ENCODE results near the gene GPR39. TPM values are rescaled to one million over a fixed set of nuclear protein-coding genes. Genes with fewer than 3 reads are reported as not detected.

GPR39 gene
- total RNA-seq, 2 experiments from 2014 or later = not detected

DNA sequence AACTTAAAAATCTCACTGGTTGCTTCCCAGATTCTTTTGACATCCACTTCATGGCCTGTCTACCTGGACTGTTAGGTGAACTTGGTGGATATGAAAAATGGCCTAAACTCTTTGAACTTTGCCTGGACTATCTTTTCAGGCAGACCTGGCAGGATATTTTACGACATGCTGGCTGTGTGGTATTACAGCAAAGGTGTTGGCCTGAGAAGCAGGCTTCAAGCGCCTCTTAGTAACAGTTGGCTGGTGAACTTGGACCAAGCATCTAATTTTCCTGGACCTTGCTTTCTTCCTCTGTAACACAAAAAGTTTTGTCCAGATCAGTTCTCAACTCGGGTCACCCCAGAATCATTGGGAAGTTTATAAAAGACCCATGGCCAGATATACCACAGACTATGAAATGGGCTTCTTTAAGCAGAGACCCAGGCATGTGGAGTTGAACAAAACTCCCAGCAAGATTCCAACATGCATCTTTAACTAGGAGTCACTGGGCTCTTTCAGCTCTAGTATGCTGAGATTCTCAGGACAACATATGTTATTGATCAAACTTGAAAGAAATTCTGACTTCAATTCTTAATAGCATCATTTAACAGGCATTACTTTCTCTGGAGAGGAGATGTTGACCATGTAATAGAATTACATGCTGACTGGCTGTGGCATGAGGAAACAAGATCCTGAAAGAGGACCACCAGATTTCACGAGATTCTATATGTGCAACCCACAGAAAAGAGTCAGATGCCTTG is 249.0 kb downstream of the GPR39 start:
- intact Hi-C loops (cut with DNase I, micrococcal nuclease) = no loop called here
- DNase-seq (no peak), ATAC-seq (no peak)
- CTCF ChIA-PET = no interaction called here
- H3K27ac Mint-ChIP-seq = no peak overlapping the region
- H3K9me3 Mint-ChIP-seq (ENCODE audit: low read depth) = no peaks in the 10 kb centered on the region
- no peaks in the 10 kb centered on the region for H3K36me3 Mint-ChIP-seq (ENCODE audit: low read depth)
- POLR2A ChIA-PET = no interaction called here
- peaks cover 21% of the 10 kb centered on the region for H3K27me3 Mint-ChIP-seq
- no peak overlapping the region for H3K4me3 Mint-ChIP-seq
- no peaks in the 10 kb centered on the region for H3K4me1 Mint-ChIP-seq

- intact Hi-C loops (cut with DNase I, micrococcal nuclease) = no loop called here
- H3K4me3 Mint-ChIP-seq = no peak overlapping the region
- POLR2A ChIA-PET = no interaction called here
- H3K4me1 Mint-ChIP-seq = no peaks in the 10 kb centered on the region
- no peaks in the 10 kb centered on the region for H3K36me3 Mint-ChIP-seq (ENCODE audit: low read depth)
- CTCF ChIA-PET = interaction anchor here (1.4 kb wide), 1 partner anchor 462 kb away, joined by 3 read pairs; no protein-coding TSS in a partner anchor
- no peaks in the 10 kb centered on the region for H3K9me3 Mint-ChIP-seq (ENCODE audit: low read depth)
- DNase-seq = no peak
- H3K27ac Mint-ChIP-seq = no peak overlapping the region
- ATAC-seq = no peak
- peaks cover 29% of the 10 kb centered on the region for H3K27me3 Mint-ChIP-seq
These were observed 251.1 kb downstream of the GPR39 start for GRCh38 chr2:132667706-132668105.

DNA sequence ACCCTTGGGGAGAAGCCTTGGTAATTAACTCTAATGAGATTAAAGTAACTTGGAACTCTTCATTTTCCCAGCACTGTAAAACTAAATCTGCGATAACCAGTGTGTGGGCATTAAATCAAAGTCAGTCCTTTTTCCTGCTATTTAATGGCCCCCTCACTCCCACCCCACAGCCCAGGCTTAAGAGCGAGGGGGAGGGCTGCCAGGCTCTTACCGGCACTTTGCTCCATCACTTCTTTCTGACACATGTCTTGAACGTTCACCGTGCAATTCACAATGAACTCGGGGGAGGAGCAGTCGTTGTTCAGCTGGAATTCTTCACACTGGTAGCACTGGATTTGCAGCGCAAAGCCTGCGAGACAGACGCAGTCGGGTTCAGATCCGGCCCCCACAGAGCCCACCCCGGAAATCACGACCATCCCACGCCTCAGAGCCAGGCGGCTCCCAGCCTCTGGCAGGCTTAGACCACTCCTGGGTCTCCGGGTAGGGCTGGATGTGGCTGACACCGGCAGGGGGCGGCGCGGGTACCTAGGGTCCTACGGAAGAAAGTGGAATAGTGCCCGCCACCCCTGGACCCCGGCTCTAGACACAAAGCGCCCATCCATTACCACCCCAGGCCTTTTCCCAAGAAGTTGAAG is 251.7 kb downstream of the GPR39 start:
- Mint-ChIP-seq H3K4me1 (no peaks in the 10 kb centered on the region), H3K4me3 (no peak overlapping the region), H3K36me3 (ENCODE audit: low read depth) (no peaks in the 10 kb centered on the region), H3K9me3 (ENCODE audit: low read depth) (no peaks in the 10 kb centered on the region), H3K27ac (no peak overlapping the region), H3K27me3 (peaks cover 31% of the 10 kb centered on the region)
- intact Hi-C loops (cut with DNase I, micrococcal nuclease) = no loop called here
- POLR2A ChIA-PET = no interaction called here
- CTCF ChIA-PET = interaction anchor here (0.6 to 1.4 kb wide), 2 partner anchors 47 to 462 kb away, joined by 3 read pairs; no protein-coding TSS in a partner anchor
- ATAC-seq = no peak
- no peak for DNase-seq

DNA sequence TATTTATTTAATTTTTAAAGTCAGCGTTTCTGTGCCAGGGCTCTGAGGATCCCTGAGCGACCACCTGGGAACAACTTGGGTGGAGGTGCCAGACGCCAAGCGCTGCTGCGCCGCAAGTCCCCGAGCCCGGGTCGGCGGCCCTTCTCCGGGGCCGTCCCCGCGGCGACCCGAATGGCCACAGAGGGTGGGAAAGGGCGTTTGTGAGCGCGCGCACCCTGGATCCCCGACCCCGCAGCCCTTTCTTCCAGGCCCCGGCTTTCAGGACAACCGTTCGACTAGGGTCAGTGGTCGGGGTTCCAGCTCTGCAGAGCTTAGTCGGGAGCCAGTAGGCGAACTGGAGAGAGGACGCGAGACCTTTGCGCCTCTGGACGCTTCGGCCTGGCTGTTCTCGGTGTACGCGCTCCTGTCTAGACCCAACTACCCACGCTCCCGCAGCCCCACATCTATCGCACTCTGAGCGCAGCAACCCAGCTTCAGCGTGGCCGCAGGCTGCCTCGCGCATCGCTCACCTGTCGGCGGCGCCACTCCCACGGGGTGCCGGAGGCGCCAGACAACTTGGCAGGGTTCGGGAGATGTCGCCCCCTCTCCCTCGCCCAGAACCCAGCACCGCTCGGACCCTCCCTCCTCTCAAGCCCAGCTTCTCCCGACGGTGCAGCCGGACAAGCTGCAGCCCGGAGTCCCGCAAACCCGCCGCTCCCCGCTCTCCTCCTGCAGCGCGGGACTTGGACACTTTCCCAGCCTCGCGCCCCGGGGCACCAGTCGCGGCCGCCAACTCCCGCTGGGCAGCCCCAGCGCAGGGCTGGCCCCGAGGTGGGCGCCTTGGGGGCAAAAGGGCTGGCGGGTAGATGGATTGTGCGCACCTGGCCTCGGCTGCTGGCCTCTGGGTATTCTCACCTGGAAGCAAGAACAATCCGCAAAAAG is 252.6 kb downstream of the GPR39 start:
- no peaks in the 10 kb centered on the region for H3K4me1 Mint-ChIP-seq
- H3K27ac Mint-ChIP-seq = no peak overlapping the region
- intact Hi-C loops (cut with DNase I, micrococcal nuclease) = no loop called here
- POLR2A ChIA-PET = no interaction called here
- H3K4me3 Mint-ChIP-seq = no peak overlapping the region
- H3K36me3 Mint-ChIP-seq (ENCODE audit: low read depth) = no peaks in the 10 kb centered on the region
- ATAC-seq = no peak
- peaks cover 29% of the 10 kb centered on the region for H3K27me3 Mint-ChIP-seq
- CTCF ChIA-PET = interaction anchor here (0.6 to 1.4 kb wide), 2 partner anchors 48 to 461 kb away, joined by 3 read pairs; no protein-coding TSS in a partner anchor
- DNase-seq = peak; percentile 8
- no peaks in the 10 kb centered on the region for H3K9me3 Mint-ChIP-seq (ENCODE audit: low read depth)

DNA sequence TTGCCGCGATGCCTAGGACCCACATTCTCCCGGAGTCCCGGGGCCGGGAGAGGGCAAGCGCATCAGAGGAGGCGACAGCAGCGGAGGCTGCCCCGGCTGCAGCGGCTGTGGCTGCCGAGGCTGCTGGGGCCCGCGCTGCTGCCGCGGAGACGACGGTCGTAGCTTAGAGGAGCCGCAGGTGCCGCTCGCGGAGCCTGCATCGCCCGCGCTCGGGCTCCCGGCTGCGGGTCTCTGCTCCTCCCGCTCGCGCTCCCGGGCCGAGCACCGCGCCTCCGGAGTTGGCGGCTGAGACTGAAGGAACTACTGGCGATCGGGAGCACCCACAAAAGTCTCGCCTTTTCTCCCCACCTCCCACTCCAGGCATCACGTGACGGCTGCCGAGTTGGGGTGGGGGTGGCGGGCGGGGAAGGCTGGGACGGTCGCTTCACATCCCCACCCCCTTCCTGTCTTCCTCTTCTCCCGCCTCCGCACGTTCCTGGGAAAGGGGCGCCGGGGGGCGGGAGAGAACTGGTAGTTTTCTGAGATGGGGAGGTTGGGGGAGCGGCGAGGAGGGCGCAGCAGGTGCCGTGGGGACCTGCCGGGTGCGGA is 253.4 kb downstream of the GPR39 start, which contains the start of gene LYPD1:
TSS of gene LYPD1 (minus strand) at position 298 of the 588 bp plus-strand sequence. CDS start at position 25, 273 bp downstream.
- ATAC-seq (no peak), DNase-seq (peak; percentile 9)
- peaks cover 32% of the 10 kb centered on the region for H3K27me3 Mint-ChIP-seq
- no peak within 1 kb of the TSS for H3K4me3 Mint-ChIP-seq
- CTCF ChIA-PET = no interaction called here
- no peaks in the 10 kb centered on the region for H3K4me1 Mint-ChIP-seq
- no peaks in the 10 kb centered on the region for H3K36me3 Mint-ChIP-seq (ENCODE audit: low read depth)
- no peaks in the 10 kb centered on the region for H3K9me3 Mint-ChIP-seq (ENCODE audit: low read depth)
- POLR2A ChIA-PET = no interaction called here
- H3K27ac Mint-ChIP-seq = no peak within 1 kb of the TSS
- intact Hi-C loops (cut with DNase I, micrococcal nuclease) = no loop called here

GRCh38 chr2:132670496-132671150 is 254.0 kb downstream of the GPR39 start:
- peaks cover 32% of the 10 kb centered on the region for H3K27me3 Mint-ChIP-seq
- ATAC-seq = no peak
- intact Hi-C loops (cut with DNase I, micrococcal nuclease) = no loop called here

GRCh38 chr2:132671151-132671835 is 254.7 kb downstream of the GPR39 start:
- POLR2A ChIA-PET = no interaction called here
- no peak for DNase-seq
- Mint-ChIP-seq H3K27me3 (peaks cover 33% of the 10 kb centered on the region), H3K27ac (no peak overlapping the region), H3K36me3 (ENCODE audit: low read depth) (no peaks in the 10 kb centered on the region), H3K9me3 (ENCODE audit: low read depth) (no peaks in the 10 kb centered on the region), H3K4me1 (no peaks in the 10 kb centered on the region), H3K4me3 (no peak overlapping the region)
- CTCF ChIA-PET = no interaction called here
- ATAC-seq = no peak
- intact Hi-C loops (cut with DNase I, micrococcal nuclease) = no loop called here

More at GRCh38 chr2:132670496-132671150, 254.0 kb downstream of the GPR39 start:
- CTCF ChIA-PET = no interaction called here
- no peaks in the 10 kb centered on the region for H3K9me3 Mint-ChIP-seq (ENCODE audit: low read depth)
- DNase-seq = no peak
- POLR2A ChIA-PET = no interaction called here
- no peaks in the 10 kb centered on the region for H3K4me1 Mint-ChIP-seq
- no peak overlapping the region for H3K27ac Mint-ChIP-seq
- no peak overlapping the region for H3K4me3 Mint-ChIP-seq
- no peaks in the 10 kb centered on the region for H3K36me3 Mint-ChIP-seq (ENCODE audit: low read depth)

DNA sequence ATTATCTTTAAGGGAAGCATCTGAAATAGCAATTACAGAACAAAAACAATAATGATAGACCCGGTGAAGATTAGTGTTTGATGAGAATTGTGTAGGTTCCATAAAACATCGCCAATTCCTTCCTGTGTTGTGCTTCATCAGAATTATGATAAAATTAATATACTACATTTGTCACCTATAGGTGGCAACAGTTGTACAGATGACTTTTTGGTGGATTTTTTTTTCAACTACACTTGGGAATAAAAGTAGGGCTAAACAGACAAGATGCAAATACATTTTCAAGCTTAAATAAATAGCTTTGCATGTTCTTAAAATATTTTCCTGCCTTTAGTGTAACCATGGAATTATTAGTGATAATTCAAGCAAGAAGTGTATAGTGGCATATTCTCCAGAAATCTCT is 260.4 kb downstream of the GPR39 start:
- Mint-ChIP-seq H3K36me3 (ENCODE audit: low read depth) (no peaks in the 10 kb centered on the region), H3K4me1 (no peaks in the 10 kb centered on the region), H3K27ac (no peak overlapping the region), H3K27me3 (peaks cover 10% of the 10 kb centered on the region), H3K9me3 (ENCODE audit: low read depth) (no peaks in the 10 kb centered on the region), H3K4me3 (no peak overlapping the region)
- ATAC-seq = no peak
- intact Hi-C loops (cut with DNase I, micrococcal nuclease) = no loop called here
- CTCF ChIA-PET = no interaction called here
- POLR2A ChIA-PET = no interaction called here
- DNase-seq = no peak

DNA sequence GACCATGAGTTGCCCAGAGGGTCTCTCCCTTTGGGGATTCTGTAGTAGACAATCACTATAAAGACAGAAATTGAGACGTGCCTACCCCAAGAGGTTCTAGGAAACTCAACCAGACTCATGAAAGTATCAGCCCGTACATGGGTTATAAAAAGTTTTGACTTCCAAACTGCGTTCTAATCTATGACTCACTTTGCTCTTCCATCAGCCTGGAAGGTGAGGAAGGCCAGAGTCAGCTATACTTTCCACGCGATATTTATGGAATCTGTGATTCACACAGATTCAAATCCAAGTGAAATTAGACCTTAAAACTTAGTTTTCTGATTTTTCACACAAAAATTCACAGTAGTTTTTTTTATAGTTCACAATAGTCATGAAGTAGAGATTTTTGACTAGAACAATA is 261.1 kb downstream of the GPR39 start:
- ATAC-seq = no peak
- Mint-ChIP-seq H3K27ac (no peak overlapping the region), H3K27me3 (peaks cover 7% of the 10 kb centered on the region), H3K36me3 (ENCODE audit: low read depth) (no peaks in the 10 kb centered on the region), H3K4me1 (no peaks in the 10 kb centered on the region), H3K9me3 (ENCODE audit: low read depth) (no peaks in the 10 kb centered on the region), H3K4me3 (no peak overlapping the region)
- ChIA-PET CTCF (no interaction called here), POLR2A (no interaction called here)
- DNase-seq = no peak
- intact Hi-C loops (cut with DNase I, micrococcal nuclease) = no loop called here

DNA sequence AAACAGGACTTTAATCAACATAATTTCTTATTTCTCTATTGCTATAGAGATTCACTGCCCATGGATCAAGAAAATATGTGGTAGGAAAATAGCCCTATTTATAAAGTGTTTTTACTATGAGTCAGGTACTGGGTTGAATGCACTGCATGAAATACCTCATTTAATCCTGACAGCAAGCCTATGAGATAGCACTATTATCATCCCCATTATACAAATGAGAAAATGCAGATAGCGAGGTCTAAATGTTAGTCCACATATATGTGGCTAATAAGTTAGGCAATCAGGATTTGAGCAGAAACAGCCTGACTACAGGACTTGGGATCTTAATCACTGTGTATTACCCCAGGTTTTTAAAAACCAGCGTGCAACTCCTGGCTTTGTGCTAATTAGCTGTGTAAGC is 261.9 kb downstream of the GPR39 start:
- peaks cover 4% of the 10 kb centered on the region for H3K27me3 Mint-ChIP-seq
- H3K4me1 Mint-ChIP-seq = no peaks in the 10 kb centered on the region
- no peak for DNase-seq
- intact Hi-C loops (cut with DNase I, micrococcal nuclease) = no loop called here
- no peak for ATAC-seq
- H3K36me3 Mint-ChIP-seq (ENCODE audit: low read depth) = no peaks in the 10 kb centered on the region
- no peak overlapping the region for H3K4me3 Mint-ChIP-seq
- ChIA-PET POLR2A (no interaction called here), CTCF (no interaction called here)
- H3K27ac Mint-ChIP-seq = no peak overlapping the region
- no peaks in the 10 kb centered on the region for H3K9me3 Mint-ChIP-seq (ENCODE audit: low read depth)

DNA sequence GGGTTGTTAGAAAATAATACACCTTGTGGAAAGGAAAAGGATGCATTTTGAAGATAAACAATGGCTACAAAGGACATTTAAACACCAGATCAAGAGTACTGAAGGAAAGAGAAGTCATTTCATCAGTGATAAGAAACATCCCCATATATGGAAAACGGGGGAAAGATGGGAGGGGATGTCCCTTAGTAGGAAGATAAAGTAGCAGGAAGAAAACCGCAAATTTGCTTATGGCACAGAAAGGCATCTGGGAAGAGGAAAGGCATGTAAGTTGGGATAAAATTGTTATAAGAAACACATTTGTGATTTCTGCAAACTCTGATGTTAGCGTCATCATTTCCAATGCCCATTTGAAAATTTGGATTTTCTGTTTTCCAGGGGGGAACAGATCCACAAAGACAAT is 263.9 kb downstream of the GPR39 start:
- ChIA-PET POLR2A (no interaction called here), CTCF (no interaction called here)
- Mint-ChIP-seq H3K4me3 (no peak overlapping the region), H3K27me3 (peaks cover 2% of the 10 kb centered on the region), H3K27ac (no peak overlapping the region), H3K4me1 (no peaks in the 10 kb centered on the region), H3K36me3 (ENCODE audit: low read depth) (no peaks in the 10 kb centered on the region), H3K9me3 (ENCODE audit: low read depth) (no peaks in the 10 kb centered on the region)
- intact Hi-C loops (cut with DNase I, micrococcal nuclease) = no loop called here
- ATAC-seq (no peak), DNase-seq (no peak)

Measured in activated CD4-positive, alpha-beta T cell treated with anti-CD3 and anti-CD28 coated beads for 36 hours (primary cell).